PC-3 (cell line): ENCODE results near the gene ARFGEF2. TPM values are rescaled to one million over a fixed set of nuclear protein-coding genes. Genes with fewer than 3 reads are reported as not detected.

Source experiments
- ATAC-seq: fragments of 200-7000 bp; cut with Tn5 transposase; 2 replicates; pipeline ENCODE4 v1.9.1; 2020; ENCODE audit warnings: mild to moderate bottlenecking, moderate library complexity
- BruUV-seq: library from RNA; stranded (reverse); fragments of 400-500 nt; replicated peaks from 2 replicates; lab custom pipeline; 2021; lab: Mats Ljungman, UMichigan
- CTCF ChIA-PET: fragments of 300-600 bp; sonication (Branson Sonifier 250); formaldehyde crosslinking; loops from one replicate; lab custom pipeline; 2022; ENCODE audit warnings: antibody characterized with exemption; lab: Charles Lee
- POLR2A ChIA-PET: fragments of 300-600 bp; sonication (Branson Sonifier 250); formaldehyde crosslinking; loops from one replicate; lab custom pipeline; 2022; ENCODE audit warnings: antibody characterized with exemption; ENCODE audit not compliant: unreplicated experiment; lab: Charles Lee
- DNase-seq: peaks from one replicate; pipeline ENCODE4 v3.0.0-alpha.2; 2015
- H2AFZ ChIP-seq: fragments of 300-600 bp; sonication (generic); 2 replicates; pipeline ENCODE4 v1.6.0; 2016; ENCODE audit warnings: antibody characterized with exemption, low read length
- H3F3A ChIP-seq: fragments of 300-600 bp; sonication (generic); one replicate; pipeline ENCODE4 v1.6.0; 2017; ENCODE audit warnings: antibody characterized with exemption, low read length, control low read depth, mild to moderate bottlenecking; ENCODE audit not compliant: unreplicated experiment
- H3K27ac ChIP-seq: fragments of 300-600 bp; sonication (generic); 2 replicates; pipeline ENCODE4 v1.5.1; 2016; ENCODE audit warnings: mild to moderate bottlenecking, low read length
- H3K27me3 ChIP-seq: fragments of 300-600 bp; sonication (generic); 2 replicates; pipeline ENCODE4 v1.6.1; 2016; ENCODE audit warnings: low read length, mixed read lengths
- H3K36me3 ChIP-seq: fragments of 300-600 bp; sonication (generic); 2 replicates; pipeline ENCODE4 v1.6.1; 2016; ENCODE audit warnings: low read depth, mixed run types, low read length, mixed read lengths
- H3K4me1 ChIP-seq: fragments of 300-600 bp; sonication (generic); 2 replicates; pipeline ENCODE4 v1.5.1; 2016; ENCODE audit warnings: low read length; ENCODE audit not compliant: insufficient read depth
- H3K4me2 ChIP-seq: fragments of 300-600 bp; sonication (generic); 2 replicates; pipeline ENCODE4 v1.6.0; 2016; ENCODE audit warnings: low read length
- H3K4me3 ChIP-seq: fragments of 300-600 bp; sonication (generic); 2 replicates; pipeline ENCODE4 v1.5.1; 2016; ENCODE audit warnings: mild to moderate bottlenecking, low read length, mixed read lengths
- H3K79me2 ChIP-seq: fragments of 300-600 bp; sonication (generic); 2 replicates; pipeline ENCODE4 v1.6.1; 2017; ENCODE audit warnings: low read length, mixed read lengths
- H3K9ac ChIP-seq: fragments of 300-600 bp; sonication (generic); 2 replicates; pipeline ENCODE4 v1.6.0; 2016; ENCODE audit warnings: mild to moderate bottlenecking, low read length
- H3K9me2 ChIP-seq: fragments of 300-600 bp; sonication (generic); replicated peaks from 2 replicates; pipeline ENCODE4 v1.6.1; 2016; ENCODE audit warnings: mixed run types, low read length, mixed read lengths
- H3K9me3 ChIP-seq: fragments of 300-600 bp; sonication (generic); 2 replicates; pipeline ENCODE4 v1.6.1; 2016; ENCODE audit warnings: low read length, mixed read lengths
- H4K20me1 ChIP-seq: fragments of 300-600 bp; sonication (generic); 2 replicates; pipeline ENCODE4 v1.6.1; 2016; ENCODE audit warnings: low read length, mixed read lengths
- EZH2 ChIP-seq: fragments of 300-600 bp; sonication (generic); IDR thresholded peaks from one replicate; pipeline ENCODE4 v1.6.1; 2017; ENCODE audit warnings: antibody characterized with exemption, mild to moderate bottlenecking, low read length; ENCODE audit not compliant: unreplicated experiment
- EZH2phosphoT487 ChIP-seq: fragments of 300-600 bp; sonication (generic); IDR thresholded peaks from 2 replicates; pipeline ENCODE4 v1.6.1; 2018; ENCODE audit warnings: mild to moderate bottlenecking, antibody characterized with exemption, low read length, borderline replicate concordance
- intact Hi-C: fragments of 100-400 bp; cut with micrococcal nuclease; formaldehyde crosslinking; loops from 2 replicates; pipeline ENCODE4 v1.9.0; 2023
- total RNA-seq: library from RNA; depleted of rRNA; stranded (reverse); fragments of >200 nt; gene quantifications from 2 replicates; pipeline ENCODE4 v1.2.3, GENCODE V29; 2014
- TF ChIP-seq, protein P1 (sequence below): fragments of 300-600 bp; sonication (generic); conservative IDR thresholded peaks from 2 replicates; pipeline ENCODE4 v1.5.1; 2017; ENCODE audit warnings: antibody characterized with exemption, low read depth, mild to moderate bottlenecking, low read length

ARFGEF2 gene
- total RNA-seq, 1 experiment from 2014 or later = 33.5 TPM

DNA sequence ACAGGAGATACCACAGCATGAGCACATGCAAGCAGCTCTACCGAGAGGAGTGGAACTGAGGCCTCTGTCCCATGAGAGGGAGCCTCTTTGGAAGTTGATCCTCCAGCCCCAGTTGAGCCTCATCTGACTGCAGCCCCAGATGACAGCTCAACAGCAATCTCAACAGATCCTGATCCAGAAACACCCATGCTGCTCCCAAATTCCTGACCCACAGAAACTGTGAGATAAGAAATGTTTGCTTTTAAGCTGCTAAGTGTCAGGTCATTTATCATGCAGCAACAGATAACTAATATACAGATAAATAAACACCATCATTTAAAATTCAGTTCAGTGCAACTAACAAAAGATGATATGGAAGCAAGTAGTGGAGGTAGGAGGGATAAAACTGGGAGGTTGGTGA, 4.8 kb upstream of the ARFGEF2 start:
- ATAC-seq (no peak), DNase-seq (no peak)
- Histone ChIP-seq H3K4me2 (no peak overlapping the region), H3K27ac (no peak overlapping the region), H2AFZ (no peak overlapping the region), H3K9ac (no peak overlapping the region), H3K36me3 (no peaks in the 10 kb centered on the region), H4K20me1 (no peaks in the 10 kb centered on the region), H3K79me2 (peaks cover 4% of the 10 kb centered on the region), H3K9me2 (no peaks in the 10 kb centered on the region), H3K4me1 (peaks cover 5% of the 10 kb centered on the region; the same call in 1 of the 2 replicates), H3K27me3 (no peaks in the 10 kb centered on the region), H3F3A (no peaks in the 10 kb centered on the region), H3K4me3 (no peak overlapping the region), H3K9me3 (no peaks in the 10 kb centered on the region)
- CTCF ChIA-PET = no interaction called here
- intact Hi-C loops = no loop called here
- BruUV-seq = no TSS peak
- POLR2A ChIA-PET = no interaction called here
- TF ChIP-seq, protein P1, sequence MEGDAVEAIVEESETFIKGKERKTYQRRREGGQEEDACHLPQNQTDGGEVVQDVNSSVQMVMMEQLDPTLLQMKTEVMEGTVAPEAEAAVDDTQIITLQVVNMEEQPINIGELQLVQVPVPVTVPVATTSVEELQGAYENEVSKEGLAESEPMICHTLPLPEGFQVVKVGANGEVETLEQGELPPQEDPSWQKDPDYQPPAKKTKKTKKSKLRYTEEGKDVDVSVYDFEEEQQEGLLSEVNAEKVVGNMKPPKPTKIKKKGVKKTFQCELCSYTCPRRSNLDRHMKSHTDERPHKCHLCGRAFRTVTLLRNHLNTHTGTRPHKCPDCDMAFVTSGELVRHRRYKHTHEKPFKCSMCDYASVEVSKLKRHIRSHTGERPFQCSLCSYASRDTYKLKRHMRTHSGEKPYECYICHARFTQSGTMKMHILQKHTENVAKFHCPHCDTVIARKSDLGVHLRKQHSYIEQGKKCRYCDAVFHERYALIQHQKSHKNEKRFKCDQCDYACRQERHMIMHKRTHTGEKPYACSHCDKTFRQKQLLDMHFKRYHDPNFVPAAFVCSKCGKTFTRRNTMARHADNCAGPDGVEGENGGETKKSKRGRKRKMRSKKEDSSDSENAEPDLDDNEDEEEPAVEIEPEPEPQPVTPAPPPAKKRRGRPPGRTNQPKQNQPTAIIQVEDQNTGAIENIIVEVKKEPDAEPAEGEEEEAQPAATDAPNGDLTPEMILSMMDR = no peak
- no peak for TF ChIP-seq EZH2
- TF ChIP-seq EZH2phosphoT487 = no peak

DNA sequence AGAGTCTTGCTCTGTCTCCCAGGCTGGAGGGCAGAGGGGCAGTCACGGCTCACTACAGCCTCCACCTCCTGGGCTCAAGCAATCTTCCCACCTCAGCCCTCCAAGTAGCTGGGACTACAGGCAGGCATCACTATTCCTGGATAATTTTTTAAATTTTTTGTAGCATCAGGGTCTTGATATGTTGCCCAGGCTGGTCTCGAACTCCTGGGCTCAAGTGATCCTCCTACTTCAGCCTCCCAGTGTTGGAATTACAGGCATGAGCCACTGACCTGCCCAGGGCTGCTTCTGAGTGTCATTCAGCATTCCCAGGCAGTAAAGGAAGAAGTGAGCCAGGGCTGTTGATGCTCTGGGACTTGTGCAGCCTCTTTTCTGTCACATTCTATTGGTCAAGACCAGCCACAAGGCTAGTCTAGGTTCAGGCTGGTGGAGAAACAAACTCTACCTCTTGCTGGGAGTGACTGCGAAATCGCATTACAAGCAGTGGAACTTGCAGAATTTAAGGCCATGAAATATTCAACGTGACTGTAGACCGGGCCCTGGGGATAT, 2.1 kb upstream of the ARFGEF2 start:
- Histone ChIP-seq H3K4me2 (no peak overlapping the region), H3K9me3 (no peaks in the 10 kb centered on the region), H3K79me2 (peaks cover 31% of the 10 kb centered on the region), H3K27ac (no peak overlapping the region), H3K9ac (no peak overlapping the region), H2AFZ (no peak overlapping the region), H3K9me2 (no peaks in the 10 kb centered on the region), H4K20me1 (peaks cover 14% of the 10 kb centered on the region), H3K4me1 (peaks cover 24% of the 10 kb centered on the region), H3K4me3 (no peak overlapping the region), H3K27me3 (no peaks in the 10 kb centered on the region), H3F3A (no peaks in the 10 kb centered on the region), H3K36me3 (no peaks in the 10 kb centered on the region)
- intact Hi-C loops = no loop called here
- POLR2A ChIA-PET = no interaction called here
- TF ChIP-seq, protein P1 = no peak
- TF ChIP-seq EZH2 = no peak
- TF ChIP-seq EZH2phosphoT487 = no peak
- BruUV-seq = no TSS peak
- ATAC-seq = no peak
- no peak for DNase-seq
- CTCF ChIA-PET = no interaction called here

DNA sequence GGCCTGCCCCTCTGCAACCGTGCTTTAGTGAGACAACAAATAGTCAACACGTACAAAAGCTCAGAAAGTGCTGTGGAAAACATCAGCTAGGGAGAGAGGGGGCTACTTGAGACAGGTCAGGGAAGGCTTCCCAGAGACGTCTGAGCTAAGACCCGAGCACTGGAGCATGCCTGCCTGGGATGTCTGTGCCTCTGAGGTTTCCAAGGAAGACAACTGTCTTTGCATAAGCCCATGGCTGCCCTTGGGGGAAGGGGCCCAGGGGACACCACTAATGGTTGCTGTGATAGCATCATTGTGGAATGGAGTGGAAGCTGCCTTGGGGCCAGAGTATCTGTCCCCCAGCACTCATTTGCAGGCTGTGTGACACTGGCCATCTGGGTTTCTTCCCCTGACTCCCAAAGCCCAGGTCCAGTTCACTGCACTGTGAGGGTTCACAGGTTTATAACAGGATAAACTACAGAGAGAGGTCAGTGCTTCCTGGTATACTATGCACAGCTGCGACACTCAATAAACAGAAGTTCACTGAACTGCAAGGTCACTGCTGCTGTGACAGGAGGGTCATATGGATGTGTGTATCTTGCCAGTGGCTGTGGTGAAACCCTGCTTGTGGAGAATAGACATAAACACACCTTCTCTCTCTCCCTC, 1.5 kb upstream of the ARFGEF2 start:
- no peak overlapping the region for H3K4me3 ChIP-seq
- H3F3A ChIP-seq = no peaks in the 10 kb centered on the region
- ATAC-seq = no peak
- intact Hi-C loops = no loop called here
- H3K27me3 ChIP-seq = no peaks in the 10 kb centered on the region
- TF ChIP-seq, protein P1 = no peak
- TF ChIP-seq EZH2 = no peak
- no peak for TF ChIP-seq EZH2phosphoT487
- H3K4me2 ChIP-seq = no peak overlapping the region
- H3K9ac ChIP-seq = no peak overlapping the region
- ChIA-PET POLR2A (no interaction called here), CTCF (no interaction called here)
- H2AFZ ChIP-seq = no peak overlapping the region
- no peak for DNase-seq
- BruUV-seq = no TSS peak
- H3K9me2 ChIP-seq = no peaks in the 10 kb centered on the region
- no peaks in the 10 kb centered on the region for H3K9me3 ChIP-seq
- peaks cover 20% of the 10 kb centered on the region for H4K20me1 ChIP-seq
- H3K79me2 ChIP-seq = peaks cover 37% of the 10 kb centered on the region
- no peak overlapping the region for H3K27ac ChIP-seq
- peaks cover 24% of the 10 kb centered on the region for H3K4me1 ChIP-seq
- no peaks in the 10 kb centered on the region for H3K36me3 ChIP-seq
